ENCODE results near the gene TAF13.

DNA sequence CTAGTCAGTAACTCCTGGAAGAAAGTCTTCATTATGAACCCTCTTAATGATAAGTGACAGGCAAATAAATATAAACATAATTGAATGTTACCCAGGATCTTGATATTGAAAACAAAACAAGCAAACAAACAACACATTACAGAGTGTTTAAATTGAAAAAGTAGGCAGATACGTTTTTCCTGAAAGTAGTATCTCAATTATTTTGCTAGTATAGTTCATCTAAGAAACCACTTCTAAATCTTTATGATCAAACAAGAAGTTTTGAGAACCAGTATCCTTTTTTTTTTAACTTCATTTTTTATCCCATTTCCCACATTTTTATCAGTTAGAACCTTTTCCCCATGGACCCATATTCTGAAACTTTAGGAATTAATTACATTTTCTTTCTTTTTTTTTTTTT, 30.2 kb downstream of the TAF13 start:
- TF ChIP-seq, protein P1, sequence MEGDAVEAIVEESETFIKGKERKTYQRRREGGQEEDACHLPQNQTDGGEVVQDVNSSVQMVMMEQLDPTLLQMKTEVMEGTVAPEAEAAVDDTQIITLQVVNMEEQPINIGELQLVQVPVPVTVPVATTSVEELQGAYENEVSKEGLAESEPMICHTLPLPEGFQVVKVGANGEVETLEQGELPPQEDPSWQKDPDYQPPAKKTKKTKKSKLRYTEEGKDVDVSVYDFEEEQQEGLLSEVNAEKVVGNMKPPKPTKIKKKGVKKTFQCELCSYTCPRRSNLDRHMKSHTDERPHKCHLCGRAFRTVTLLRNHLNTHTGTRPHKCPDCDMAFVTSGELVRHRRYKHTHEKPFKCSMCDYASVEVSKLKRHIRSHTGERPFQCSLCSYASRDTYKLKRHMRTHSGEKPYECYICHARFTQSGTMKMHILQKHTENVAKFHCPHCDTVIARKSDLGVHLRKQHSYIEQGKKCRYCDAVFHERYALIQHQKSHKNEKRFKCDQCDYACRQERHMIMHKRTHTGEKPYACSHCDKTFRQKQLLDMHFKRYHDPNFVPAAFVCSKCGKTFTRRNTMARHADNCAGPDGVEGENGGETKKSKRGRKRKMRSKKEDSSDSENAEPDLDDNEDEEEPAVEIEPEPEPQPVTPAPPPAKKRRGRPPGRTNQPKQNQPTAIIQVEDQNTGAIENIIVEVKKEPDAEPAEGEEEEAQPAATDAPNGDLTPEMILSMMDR (IDR thresholded peaks at IDR 0.05) = no peak
- TF ChIP-seq EZH2 (IDR thresholded peaks at IDR 0.05) (no peak), EZH2phosphoT487 (IDR thresholded peaks at IDR 0.05) (no peak)
